Central memory CD8-positive, alpha-beta T cell (primary cell): Measurements from ENCODE around the gene TIMMDC1.

ENCODE experiments used
- ATAC-seq: fragments of 150-1000 bp; cut with Tn5 transposase; replicated peaks from 2 replicates; pipeline ENCODE4 v1.10.0; 2022; ENCODE audit warnings: mild to moderate bottlenecking, moderate FRiP score, moderate number of reproducible peaks; ENCODE audit not compliant: poor library complexity, severe bottlenecking; ENCODE audit errors: extremely low read depth
- DNase-seq, 2 donors: peaks; one replicate each; pipeline ENCODE4 v3.0.0; 2021; ENCODE audit warnings: low spot score in 2 of 2
- H3K27ac Mint-ChIP-seq: one replicate; pipeline ENCODE4 v1.8.0; 2022; ENCODE audit warnings: low read depth, mild to moderate bottlenecking, moderate library complexity, mixed read lengths
- H3K27me3 Mint-ChIP-seq: one replicate; pipeline ENCODE4 v1.8.0; 2022; ENCODE audit warnings: mixed read lengths
- H3K36me3 Mint-ChIP-seq: one replicate; pipeline ENCODE4 v1.8.0; 2022; ENCODE audit warnings: mild to moderate bottlenecking, moderate library complexity, mixed read lengths; ENCODE audit not compliant: insufficient read depth
- H3K4me1 Mint-ChIP-seq: one replicate; pipeline ENCODE4 v1.8.0; 2022; ENCODE audit warnings: mixed read lengths
- H3K4me3 Mint-ChIP-seq: one replicate; pipeline ENCODE4 v1.8.0; 2022; ENCODE audit warnings: mild to moderate bottlenecking, moderate library complexity, mixed read lengths
- H3K9me3 Mint-ChIP-seq: one replicate; pipeline ENCODE4 v1.8.0; 2022; ENCODE audit warnings: mixed read lengths

Gene TIMMDC1, protein sequence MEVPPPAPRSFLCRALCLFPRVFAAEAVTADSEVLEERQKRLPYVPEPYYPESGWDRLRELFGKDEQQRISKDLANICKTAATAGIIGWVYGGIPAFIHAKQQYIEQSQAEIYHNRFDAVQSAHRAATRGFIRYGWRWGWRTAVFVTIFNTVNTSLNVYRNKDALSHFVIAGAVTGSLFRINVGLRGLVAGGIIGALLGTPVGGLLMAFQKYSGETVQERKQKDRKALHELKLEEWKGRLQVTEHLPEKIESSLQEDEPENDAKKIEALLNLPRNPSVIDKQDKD

GRCh38 chr3:119498186-119499011 lies at the start of gene TIMMDC1:
TIMMDC1 (plus strand) TSS chr3:119498547; CDS start chr3:119498734, 187 bp downstream.
- H3K4me1 Mint-ChIP-seq: peaks cover 27% of the 10 kb centered on the region
- H3K27me3 Mint-ChIP-seq: no peaks in the 10 kb centered on the region
- no peaks in the 10 kb centered on the region for H3K9me3 Mint-ChIP-seq
- peak within 1 kb of the TSS; percentile 97 for H3K4me3 Mint-ChIP-seq
- H3K36me3 Mint-ChIP-seq: peaks cover 10% of the 10 kb centered on the region
- peak within 1 kb of the TSS; percentile 99 for H3K27ac Mint-ChIP-seq
- ATAC-seq (peak; percentile 99), DNase-seq (peak; percentile 95)

DNA sequence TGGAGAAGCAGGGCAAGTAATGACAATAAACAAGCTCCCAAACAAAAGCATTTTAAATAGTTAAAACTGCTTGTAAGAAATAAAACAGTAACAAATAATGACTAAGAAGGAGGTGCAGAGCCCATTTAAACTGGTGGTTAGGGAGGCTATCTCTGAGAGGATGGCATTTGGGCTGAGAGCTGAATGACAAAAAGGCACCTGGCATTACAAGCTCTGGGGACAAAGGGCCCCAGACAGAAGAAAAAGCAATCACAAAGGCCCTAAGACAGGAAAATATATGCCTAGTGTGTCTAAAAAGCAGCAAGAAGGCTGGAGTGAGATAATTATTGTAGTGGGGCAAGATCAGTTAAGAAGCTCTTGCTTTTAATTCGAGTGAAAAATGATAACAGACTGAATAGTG lies 44.5 kb upstream of the TIMMDC1 start:
- no peak overlapping the region for H3K4me3 Mint-ChIP-seq
- peaks cover 68% of the 10 kb centered on the region for H3K36me3 Mint-ChIP-seq
- no peak for DNase-seq
- no peak overlapping the region for H3K27ac Mint-ChIP-seq
- ATAC-seq: no peak
- H3K9me3 Mint-ChIP-seq: no peaks in the 10 kb centered on the region
- peaks cover 32% of the 10 kb centered on the region for H3K4me1 Mint-ChIP-seq
- no peaks in the 10 kb centered on the region for H3K27me3 Mint-ChIP-seq

DNA sequence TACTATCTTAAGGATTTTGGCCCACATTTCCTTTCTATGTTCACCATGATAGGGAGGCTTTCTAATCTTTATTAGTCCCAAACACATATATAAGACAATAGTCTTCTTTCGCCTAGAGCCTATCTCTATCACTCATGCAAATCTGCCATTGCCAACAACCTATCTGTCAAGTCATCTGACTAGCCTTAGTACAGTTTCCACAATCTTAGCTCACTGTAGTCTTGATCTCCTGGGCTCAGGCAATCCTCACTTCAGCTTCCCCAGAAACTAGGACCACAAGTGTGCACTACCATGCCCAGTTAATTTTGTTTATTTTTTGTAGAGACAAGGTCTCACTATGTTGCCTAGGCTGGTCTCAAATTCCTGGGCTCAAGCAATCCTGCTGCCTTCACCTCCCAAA lies 41.9 kb upstream of the TIMMDC1 start:
- H3K36me3 Mint-ChIP-seq: peaks cover 57% of the 10 kb centered on the region
- H3K4me3 Mint-ChIP-seq: no peak overlapping the region
- H3K4me1 Mint-ChIP-seq: peaks cover 37% of the 10 kb centered on the region
- no peak for DNase-seq
- H3K9me3 Mint-ChIP-seq: no peaks in the 10 kb centered on the region
- ATAC-seq: no peak
- H3K27ac Mint-ChIP-seq: no peak overlapping the region
- no peaks in the 10 kb centered on the region for H3K27me3 Mint-ChIP-seq

DNA sequence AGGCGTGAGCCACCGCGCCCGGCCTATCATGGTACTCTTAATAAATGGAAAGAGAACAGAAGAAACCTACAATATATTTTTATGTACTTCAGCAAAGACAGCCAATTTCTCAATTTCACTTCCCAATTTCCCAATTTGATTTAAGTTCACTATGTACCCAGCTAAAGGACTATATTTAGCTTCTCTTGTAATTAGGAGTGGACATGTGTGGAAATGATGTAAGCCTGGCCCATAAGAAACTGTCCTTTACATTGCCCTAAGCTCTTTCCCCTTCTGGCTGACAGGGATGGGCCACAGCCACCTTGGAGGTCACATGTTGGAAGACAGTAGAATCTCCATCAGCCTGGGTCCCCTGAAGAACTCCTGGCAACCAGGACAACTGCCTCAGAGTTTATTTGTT lies 41.1 kb upstream of the TIMMDC1 start:
- no peaks in the 10 kb centered on the region for H3K9me3 Mint-ChIP-seq
- peaks cover 54% of the 10 kb centered on the region for H3K36me3 Mint-ChIP-seq
- peaks cover 37% of the 10 kb centered on the region for H3K4me1 Mint-ChIP-seq
- H3K27me3 Mint-ChIP-seq: no peaks in the 10 kb centered on the region
- H3K27ac Mint-ChIP-seq: peak overlapping the region; percentile 53
- no peak for DNase-seq
- no peak for ATAC-seq
- no peak overlapping the region for H3K4me3 Mint-ChIP-seq

DNA sequence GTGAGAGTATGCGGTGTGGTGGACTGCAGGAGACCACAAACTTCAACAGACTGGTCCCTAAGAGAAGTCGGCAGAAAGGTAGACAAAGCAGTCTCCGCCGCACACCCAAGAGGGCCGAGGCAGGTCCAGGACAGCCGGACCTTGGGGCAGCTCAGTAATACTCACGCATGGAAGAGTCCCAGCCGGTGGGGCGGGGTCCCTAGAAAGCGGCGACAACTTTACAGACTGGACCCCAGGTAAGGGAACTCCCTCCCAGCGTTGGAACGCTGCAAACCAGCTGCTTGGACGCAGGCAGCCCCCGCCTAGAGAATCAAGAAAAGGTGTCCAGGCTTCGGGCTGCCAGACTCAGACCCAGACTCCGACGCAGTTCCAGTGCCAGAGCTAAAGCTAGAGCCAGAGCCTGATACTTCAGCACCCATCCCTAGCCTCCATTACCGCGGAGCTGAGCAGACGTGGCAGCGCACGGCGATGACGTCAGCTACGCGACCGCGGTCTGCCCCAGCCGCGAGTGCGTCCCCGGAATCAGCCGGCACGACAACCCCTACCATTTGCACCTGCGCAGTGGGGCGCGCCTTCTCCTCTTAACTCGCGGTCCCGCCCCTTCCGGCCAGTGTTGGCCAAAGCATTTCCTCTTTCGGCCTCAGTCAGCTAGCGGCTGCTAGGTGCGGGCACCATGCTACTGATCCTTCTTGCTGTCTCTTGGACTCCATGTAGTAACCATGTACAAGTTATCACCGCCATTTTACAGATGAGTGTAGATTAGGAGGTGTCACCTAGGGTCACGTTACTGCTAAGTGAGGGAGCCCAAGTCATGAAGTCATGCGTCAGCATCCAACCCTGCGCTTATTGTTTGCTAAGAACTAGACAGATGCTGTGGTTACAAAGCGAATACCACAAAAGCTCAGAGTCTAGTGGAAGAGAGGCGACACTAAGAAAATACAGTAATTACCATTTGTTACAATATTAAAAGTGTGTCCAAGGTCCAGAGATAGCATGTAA lies 34.9 kb upstream of the TIMMDC1 start, which contains the start of gene TMEM39A:
Gene TMEM39A (minus strand): TSS at position 445 of the 999 bp plus-strand sequence. CDS start 1,541 bp downstream, outside the sequence.
- H3K27ac Mint-ChIP-seq: peak within 1 kb of the TSS; percentile 100
- DNase-seq: peak; percentile 99
- no peaks in the 10 kb centered on the region for H3K27me3 Mint-ChIP-seq
- H3K4me3 Mint-ChIP-seq: peak within 1 kb of the TSS; percentile 83
- H3K9me3 Mint-ChIP-seq: peaks cover 5% of the 10 kb centered on the region
- H3K4me1 Mint-ChIP-seq: peaks cover 27% of the 10 kb centered on the region
- H3K36me3 Mint-ChIP-seq: peaks cover 28% of the 10 kb centered on the region
- peak; percentile 94 for ATAC-seq

DNA sequence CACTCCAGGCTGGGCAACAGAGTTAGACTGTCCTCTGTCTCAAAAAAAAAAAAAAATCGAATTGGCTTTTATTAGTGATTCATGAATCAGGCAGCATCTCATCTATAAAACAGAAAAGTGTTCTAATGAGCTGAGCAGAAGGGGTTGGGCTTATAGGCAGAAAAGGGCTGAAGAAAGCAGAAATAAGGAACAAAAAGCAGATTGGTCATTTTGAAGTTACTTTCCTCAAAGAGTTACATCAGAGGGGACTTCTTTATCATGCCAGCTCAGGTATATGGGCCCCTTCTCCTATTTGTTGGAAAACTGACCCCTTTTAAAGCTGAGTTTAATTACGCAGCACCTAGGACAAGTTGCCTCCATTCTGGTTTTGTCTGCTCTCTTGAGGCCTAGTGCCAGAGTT lies 30.3 kb upstream of the TIMMDC1 start:
- no peak for ATAC-seq

GRCh38 chr3:119469418-119470189 lies 28.7 kb upstream of the TIMMDC1 start:
- Mint-ChIP-seq H3K36me3 (peaks cover 33% of the 10 kb centered on the region), H3K27ac (peak overlapping the region; percentile 81), H3K4me1 (peaks cover 31% of the 10 kb centered on the region), H3K9me3 (no peaks in the 10 kb centered on the region), H3K4me3 (peak overlapping the region; percentile 90), H3K27me3 (no peaks in the 10 kb centered on the region)
- ATAC-seq: no peak
- no peak for DNase-seq

More for the DNA sequence above, 30.3 kb upstream of the TIMMDC1 start:
- peak overlapping the region; percentile 90 for H3K4me3 Mint-ChIP-seq
- H3K9me3 Mint-ChIP-seq: peaks cover 5% of the 10 kb centered on the region
- no peak for DNase-seq
- no peaks in the 10 kb centered on the region for H3K27me3 Mint-ChIP-seq
- H3K27ac Mint-ChIP-seq: peak overlapping the region; percentile 81
- peaks cover 42% of the 10 kb centered on the region for H3K4me1 Mint-ChIP-seq
- H3K36me3 Mint-ChIP-seq: peaks cover 35% of the 10 kb centered on the region

- H3K4me3 Mint-ChIP-seq: peak overlapping the region; percentile 90
Observed at GRCh38 chr3:119470866-119471265, 27.5 kb upstream of the TIMMDC1 start.

GRCh38 chr3:119481079-119481478 lies 17.3 kb upstream of the TIMMDC1 start:
- no peak for ATAC-seq

More at GRCh38 chr3:119470866-119471265, 27.5 kb upstream of the TIMMDC1 start:
- DNase-seq (no peak), ATAC-seq (no peak)
- Mint-ChIP-seq H3K36me3 (peaks cover 37% of the 10 kb centered on the region), H3K4me1 (peaks cover 31% of the 10 kb centered on the region), H3K27ac (no peak overlapping the region), H3K27me3 (no peaks in the 10 kb centered on the region), H3K9me3 (no peaks in the 10 kb centered on the region)

GRCh38 chr3:119483101-119483500 lies 15.2 kb upstream of the TIMMDC1 start:
- peaks cover 34% of the 10 kb centered on the region for H3K36me3 Mint-ChIP-seq
- no peak overlapping the region for H3K27ac Mint-ChIP-seq
- ATAC-seq (no peak), DNase-seq (no peak)
- no peaks in the 10 kb centered on the region for H3K9me3 Mint-ChIP-seq
- no peak overlapping the region for H3K4me3 Mint-ChIP-seq
- no peaks in the 10 kb centered on the region for H3K27me3 Mint-ChIP-seq
- no peaks in the 10 kb centered on the region for H3K4me1 Mint-ChIP-seq

More at GRCh38 chr3:119481079-119481478, 17.3 kb upstream of the TIMMDC1 start:
- no peaks in the 10 kb centered on the region for H3K9me3 Mint-ChIP-seq
- no peaks in the 10 kb centered on the region for H3K4me1 Mint-ChIP-seq
- no peaks in the 10 kb centered on the region for H3K27me3 Mint-ChIP-seq
- DNase-seq: no peak
- no peak overlapping the region for H3K4me3 Mint-ChIP-seq
- no peak overlapping the region for H3K27ac Mint-ChIP-seq
- H3K36me3 Mint-ChIP-seq: peaks cover 33% of the 10 kb centered on the region

- ATAC-seq (no peak), DNase-seq (no peak)
- Mint-ChIP-seq H3K4me1 (no peaks in the 10 kb centered on the region), H3K27ac (no peak overlapping the region), H3K27me3 (no peaks in the 10 kb centered on the region), H3K4me3 (no peak overlapping the region), H3K36me3 (peaks cover 31% of the 10 kb centered on the region), H3K9me3 (no peaks in the 10 kb centered on the region)
Observed at GRCh38 chr3:119485563-119485962, 12.8 kb upstream of the TIMMDC1 start.
